Cardiac septum (tissue), 1 donor: Measurements from ENCODE around the gene TNK2. TPM values are rescaled to one million over a fixed set of nuclear protein-coding genes. Genes with fewer than 3 reads are reported as not detected.
"Not testable (repeated sequence)": the region's sequence is repeated elsewhere in the genome, so short reads cannot be mapped to it uniquely, and the experiment has no call there.

ENCODE experiments used
- DNase-seq: peaks from one replicate; pipeline ENCODE4 v3.0.0-alpha.2; 2020; ENCODE audit warnings: low spot score
- intact Hi-C: fragments of 100-400 bp; cut with DNase I; formaldehyde crosslinking; loops from one replicate; pipeline ENCODE4 v1.14.0; 2022
- total RNA-seq: library from RNA; stranded (reverse); fragmentation: NEBNext Ultra II Directional; extraction: Animal tissue kit (Norgen Biotek cat#: 25700); gene quantifications from one replicate; pipeline ENCODE4 v1.2.1, GENCODE V29; 2021
- donor health status: DM: no; HTN: no; CAD: no.

Gene TNK2
- total RNA-seq, 1 donor from 2014 or later: 48.3 TPM

DNA sequence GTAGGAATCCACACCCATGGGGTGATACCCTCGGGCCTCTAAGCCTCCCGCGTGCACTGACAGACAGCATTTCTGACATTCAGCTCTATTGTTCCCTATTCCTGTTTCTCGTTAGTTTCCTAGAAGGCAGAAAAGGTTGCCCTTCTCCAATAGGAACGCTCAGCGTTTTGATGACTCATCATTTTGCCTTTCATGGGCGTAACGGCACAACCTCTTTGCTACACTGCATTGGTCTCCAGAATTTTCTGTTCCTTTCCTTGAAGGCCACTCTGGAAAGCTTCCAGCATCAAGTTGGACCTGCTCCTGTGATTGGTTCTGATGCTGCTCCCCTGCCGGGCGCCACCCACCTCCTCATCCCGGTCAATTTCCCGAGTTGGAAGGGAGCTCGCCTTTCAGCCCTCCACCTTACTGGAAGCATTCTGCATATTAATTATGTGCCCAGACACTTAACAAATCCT is 13.0 kb upstream of the TNK2 start:
- no peak for DNase-seq
- intact Hi-C loops: no loop called here

DNA sequence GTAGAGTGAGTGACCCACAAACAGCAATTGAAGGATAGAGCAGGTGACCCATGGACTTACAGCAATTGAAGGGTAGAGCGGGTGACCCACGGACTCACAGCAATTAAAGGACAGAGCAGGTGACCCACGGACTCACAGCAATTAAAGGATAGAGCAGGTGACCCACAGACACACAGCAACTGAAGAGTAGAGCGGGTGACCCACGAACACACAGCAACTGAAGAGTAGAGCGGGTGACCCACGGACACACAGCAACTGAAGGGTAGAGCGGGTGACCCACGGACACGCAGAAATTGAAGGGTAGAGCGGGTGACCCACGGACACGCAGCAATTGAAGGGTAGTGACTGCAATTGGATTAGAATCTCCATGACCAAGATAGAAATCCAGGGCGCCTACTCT is 9.8 kb upstream of the TNK2 start:
- DNase-seq: no peak
- intact Hi-C loops: no loop called here

DNA sequence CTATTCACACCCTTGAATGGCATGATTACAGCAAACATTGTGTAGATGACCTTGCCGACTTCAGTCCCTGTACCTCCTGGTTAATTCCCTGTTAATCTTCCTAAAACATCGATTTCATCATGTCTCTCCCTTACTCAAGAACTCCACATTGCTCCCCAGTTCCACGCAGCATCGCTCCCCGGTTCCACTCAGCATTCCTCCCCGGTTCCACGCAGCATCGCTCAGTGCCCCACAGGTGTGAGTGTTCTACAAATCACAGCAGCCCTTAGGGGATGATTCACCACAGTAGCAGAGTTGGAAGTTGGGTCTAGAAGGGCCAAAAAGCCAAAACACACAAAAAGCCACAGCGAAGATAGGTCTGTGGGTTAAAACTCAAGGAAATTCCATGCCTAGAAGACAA is 8.6 kb upstream of the TNK2 start:
- no peak for DNase-seq
- intact Hi-C loops: no loop called here

GRCh38 chr3:195916291-195916690 is 7.9 kb upstream of the TNK2 start:
- intact Hi-C loops: no loop called here
- DNase-seq: no peak

GRCh38 chr3:195914648-195915473 is 6.5 kb upstream of the TNK2 start:
- peak; percentile 95 for DNase-seq
- intact Hi-C loops: loop anchor here (1.0 kb wide), 1 partner anchor 52 kb away; no protein-coding TSS in a partner anchor

GRCh38 chr3:195914146-195914545 is 5.8 kb upstream of the TNK2 start:
- intact Hi-C loops: not testable (repeated sequence)
- peak; percentile 3 for DNase-seq

DNA sequence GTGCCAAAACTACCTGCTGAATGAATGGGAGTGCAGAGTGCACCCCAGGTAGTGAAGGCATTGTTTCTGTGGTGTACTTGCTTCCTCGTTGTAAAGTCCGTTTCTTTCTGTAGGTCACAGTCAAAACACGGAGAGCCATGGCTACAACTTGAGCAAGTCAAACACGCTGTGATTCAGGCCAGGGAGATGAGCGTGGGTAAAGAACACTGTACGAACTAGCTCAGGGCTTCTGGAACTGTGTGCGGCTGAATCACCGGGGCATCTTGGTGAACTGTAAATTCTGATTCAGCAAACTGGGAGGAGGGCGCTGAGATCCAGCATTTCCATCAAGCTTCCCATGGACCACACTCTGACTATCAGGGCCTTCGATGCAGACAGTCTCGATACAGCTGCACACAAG is 5.0 kb upstream of the TNK2 start:
- DNase-seq: peak; percentile 36
- intact Hi-C loops: no loop called here

DNA sequence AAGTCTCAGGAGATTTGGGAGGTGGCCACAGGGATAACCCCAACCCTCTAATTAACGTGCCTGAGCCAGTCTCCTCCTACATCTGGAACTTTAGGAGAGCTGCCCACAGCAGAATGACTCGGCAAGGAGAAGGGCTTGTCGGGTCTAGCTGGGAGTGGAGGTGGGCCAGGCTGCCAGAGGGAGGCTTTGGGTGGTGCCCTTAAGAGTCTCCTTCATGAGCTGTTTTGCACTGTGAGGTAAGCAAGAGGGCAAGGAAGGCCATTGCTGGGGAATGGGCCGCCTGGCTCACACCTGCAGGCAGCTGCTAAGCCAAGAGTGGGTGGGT is 3.6 kb upstream of the TNK2 start:
- DNase-seq: peak; percentile 54
- intact Hi-C loops: no loop called here

DNA sequence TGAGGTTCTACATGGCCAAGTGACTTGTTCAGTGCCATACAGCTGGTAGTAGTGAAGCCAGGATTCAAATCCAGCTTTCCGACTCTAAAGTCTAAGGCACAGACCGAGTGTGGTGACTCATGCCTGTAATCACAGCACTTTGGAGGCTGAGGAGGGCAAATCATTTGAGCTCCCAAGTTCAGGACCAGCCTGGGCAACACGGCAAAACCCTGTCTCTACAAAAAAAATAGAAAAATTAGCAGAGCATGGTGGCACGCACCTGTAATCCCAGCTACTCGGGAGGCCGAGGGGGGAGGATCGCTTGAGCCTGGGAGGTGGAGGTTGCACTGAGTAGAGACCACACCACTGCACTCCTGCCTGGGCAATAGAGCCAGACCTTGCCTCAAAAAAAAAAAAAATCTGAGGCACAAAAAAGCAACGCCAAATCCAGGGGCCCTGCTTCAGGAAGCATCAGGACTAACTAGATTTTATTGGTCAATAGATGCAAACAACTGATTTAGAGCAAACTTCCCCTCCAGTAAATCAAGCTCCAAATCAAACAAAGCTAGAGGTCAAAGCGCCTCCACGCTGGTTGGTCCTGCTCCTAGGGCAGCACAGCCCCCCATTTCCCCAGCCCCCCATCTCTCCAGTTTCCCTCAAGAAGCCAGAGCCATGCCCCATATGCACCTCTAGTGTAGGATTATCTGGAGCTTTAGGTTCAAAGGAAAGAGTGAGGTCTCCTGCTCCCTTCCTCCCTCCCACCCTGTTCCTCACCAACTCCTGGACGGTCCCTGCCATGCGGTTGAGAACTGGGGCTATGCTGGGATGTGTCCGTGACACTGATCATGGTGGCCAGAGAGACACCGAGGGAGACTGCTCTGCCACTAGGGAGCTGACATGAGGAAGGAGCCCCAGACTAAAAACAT is 2.9 kb upstream of the TNK2 start:
- peak; percentile 24 for DNase-seq
- intact Hi-C loops: no loop called here

DNA sequence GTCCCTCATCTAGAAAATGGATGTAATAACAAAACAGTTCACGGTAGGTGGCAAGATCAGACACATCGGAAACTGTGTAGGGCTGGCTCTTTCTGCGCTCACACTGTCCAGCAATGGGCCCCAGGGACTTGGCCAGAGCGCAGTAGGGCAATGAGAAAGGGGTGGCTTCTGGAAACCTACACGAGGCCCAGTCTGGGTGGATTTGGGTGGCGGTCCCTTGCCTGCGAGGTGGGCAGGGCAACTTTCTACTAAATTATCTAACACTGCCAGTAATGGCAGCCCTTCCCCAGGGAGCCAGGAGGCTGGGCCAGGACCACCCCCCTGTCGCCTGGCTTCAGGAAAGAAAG is 2.1 kb upstream of the TNK2 start:
- intact Hi-C loops: no loop called here
- DNase-seq: peak; percentile 50

DNA sequence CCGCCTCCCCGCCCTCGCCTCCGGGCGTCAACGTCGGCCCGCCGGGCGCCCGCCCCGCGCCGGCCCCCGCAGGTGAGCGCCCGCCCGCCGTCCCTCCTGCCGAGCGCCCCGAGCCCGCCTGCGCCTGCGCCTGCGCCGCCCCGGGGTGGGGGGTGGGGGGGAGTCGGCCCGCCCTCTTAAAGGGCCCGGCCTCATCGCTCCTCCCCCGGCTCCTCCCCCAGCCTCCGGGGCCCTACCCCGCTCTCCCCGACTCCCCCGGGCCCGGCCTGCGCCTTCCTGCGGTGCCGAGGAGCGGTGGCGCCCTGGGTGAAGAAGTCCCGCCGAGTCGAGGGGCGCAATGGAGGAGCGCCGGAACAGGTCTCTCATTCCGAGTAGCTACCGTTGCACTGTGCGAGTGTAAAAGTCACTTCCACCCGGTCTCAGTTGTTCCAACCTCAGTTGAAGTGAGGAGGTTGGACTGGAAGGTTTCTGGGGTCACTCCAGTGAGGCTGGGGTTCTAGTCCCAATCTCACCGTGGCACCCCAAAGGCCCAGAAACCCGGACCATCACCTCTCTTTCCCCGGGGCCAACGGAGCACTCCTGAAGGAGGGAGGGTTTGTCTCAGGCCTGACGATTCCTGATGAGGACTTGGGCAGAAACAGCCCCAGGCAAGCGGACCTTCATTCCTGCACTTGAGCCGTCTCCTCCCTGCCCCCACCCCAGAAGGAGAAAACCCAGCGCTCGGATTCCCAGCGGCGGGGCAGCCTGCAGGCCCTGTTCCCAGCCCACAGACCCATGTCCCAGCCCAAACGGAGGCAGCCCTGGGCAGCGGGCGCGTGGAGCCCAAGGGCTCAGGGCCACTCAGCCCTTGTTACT is 1.5 kb upstream of the TNK2 start:
- DNase-seq: peak; percentile 94
- intact Hi-C loops: loop anchor here (2.0 kb wide), 1 partner anchor 15 kb away; no protein-coding TSS in a partner anchor

DNA sequence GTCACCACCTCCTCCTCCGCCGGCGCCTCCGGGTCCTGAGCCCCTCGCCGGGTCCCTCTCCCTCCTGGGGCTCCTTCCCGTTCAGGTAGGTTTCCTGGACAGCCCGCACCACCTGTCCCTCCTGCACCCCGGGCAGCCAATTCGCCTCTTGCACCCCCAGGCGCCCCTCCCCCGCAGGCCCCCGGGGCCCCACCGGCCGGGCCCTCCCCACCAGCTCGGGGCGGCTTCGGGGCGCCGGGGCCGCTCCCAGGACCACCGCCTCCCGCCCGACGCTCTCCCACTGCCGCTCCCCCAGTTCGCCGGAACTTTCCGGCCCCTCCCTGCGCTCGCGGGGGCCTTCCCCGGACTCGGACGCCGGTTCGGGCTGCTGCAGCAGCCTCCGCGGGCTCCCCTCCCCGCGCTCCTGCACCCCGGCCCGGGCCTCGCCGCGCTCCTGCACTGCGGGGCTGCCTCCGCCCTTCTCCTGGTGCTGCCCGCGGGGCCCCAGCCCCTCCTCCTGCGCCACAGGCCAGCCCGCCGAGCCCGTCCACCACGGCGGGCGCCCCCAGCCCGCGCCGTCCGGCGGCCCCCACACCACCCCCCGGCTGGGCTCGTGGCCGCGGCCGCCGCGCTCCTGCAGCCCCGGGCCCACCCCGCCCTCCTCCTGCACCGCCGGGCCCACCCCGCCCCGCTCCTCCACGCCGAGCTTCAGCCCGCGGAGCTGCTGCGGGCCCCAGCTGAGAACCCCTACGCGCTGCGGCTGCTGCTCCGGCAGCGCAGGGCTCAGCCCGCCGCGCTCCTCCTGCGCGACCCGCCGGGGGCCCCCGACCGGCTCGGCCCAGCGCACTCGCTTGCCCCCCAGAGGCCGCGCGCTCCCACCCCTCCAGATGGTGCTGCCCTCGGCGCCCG is 587 bp upstream of the TNK2 start:
- DNase-seq: peak; percentile 77
- intact Hi-C loops: loop anchor here (2.0 kb wide), 1 partner anchor 14 kb away; no protein-coding TSS in a partner anchor

DNA sequence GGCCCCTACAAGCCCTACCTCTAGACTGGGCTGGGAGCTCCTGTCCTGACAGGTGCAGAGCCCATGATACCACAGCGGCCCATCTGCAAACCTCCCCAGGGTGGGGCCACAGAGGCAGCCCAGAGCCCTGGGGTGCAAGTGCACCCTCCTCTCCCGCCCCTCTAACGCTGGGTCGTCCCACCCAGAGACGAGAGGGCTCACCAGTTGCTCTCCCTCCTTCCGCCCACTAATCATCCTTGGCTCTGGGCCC is 742 bp downstream of the TNK2 start:
- DNase-seq: no peak
- intact Hi-C loops: no loop called here

DNA sequence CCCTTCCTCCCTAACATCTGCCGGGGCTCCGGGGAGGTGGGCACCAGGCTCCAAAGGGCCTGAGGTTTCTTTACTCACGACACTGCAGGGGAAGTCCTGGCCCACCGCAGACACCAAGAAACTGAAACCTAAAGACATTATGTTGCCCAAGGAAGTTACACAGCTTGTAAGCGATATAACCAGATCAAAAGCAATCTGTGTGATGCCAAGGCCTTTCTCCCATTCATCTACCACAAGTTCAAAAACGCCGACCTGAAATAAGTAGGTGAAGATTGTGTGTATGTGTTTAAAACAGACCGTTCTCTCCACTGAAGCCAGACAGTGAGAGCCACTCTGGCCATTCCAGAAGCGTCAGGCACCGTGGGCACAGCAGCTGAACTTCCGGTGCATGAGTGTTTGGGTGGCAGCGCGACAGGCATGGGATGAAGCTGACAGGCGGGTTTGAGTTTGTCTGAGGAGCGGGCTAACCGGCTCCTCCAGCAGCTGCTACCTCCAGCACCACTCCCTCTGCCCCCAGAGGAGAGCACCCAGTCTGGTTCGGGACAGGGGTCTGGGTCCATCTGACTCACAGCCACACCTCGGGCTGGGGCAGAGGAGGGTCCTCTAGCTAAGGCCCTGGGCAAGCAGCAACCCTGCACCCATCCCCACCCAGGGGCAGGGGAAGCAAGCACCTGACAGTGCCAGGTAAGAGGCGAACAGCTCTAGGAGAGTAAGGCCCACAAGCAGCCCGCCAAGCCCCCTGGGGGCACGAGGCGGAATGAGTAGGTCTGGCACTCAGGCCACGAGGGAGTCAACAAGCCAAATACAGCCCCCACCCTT is 1.3 kb downstream of the TNK2 start:
- intact Hi-C loops: no loop called here
- no peak for DNase-seq

DNA sequence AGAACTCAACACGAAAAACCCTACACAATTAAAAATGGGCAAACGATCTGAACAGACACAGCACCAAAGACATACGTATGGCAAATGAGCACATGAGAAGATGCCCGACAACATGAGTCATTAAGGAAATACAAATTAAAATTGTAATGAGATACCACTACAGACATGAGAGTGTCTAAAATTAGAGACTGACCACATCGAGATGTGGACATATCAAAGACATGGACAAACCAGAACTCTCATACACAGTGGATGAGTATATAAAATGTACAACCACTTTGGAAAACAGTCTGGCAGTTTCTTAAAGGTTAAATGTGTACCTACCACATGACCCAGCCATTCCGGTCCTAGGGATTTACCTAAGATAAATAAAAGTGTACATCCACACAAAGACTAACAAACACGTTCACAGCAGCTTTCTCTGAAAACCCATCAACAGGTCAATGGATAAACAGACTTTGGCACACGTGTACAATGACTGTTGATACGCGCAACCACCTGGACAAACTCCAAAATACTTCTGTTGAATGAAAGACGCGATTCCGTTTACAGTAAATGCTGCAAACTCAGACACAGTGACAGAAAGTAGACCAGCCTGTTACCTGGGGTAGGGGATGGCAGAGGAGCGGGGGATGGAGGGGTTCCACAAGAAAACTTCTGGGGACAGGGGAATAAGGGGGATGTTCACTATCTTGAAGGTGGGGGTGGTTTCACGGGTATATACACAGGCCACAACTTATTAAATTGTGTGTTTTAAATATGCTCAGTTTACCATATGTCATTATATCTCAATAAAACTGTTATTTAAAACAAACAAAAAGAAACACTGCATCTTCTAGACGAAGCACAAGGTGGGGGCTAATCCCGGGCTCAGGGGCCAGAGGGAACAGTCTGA is 2.1 kb downstream of the TNK2 start:
- DNase-seq: no peak
- intact Hi-C loops: no loop called here

DNA sequence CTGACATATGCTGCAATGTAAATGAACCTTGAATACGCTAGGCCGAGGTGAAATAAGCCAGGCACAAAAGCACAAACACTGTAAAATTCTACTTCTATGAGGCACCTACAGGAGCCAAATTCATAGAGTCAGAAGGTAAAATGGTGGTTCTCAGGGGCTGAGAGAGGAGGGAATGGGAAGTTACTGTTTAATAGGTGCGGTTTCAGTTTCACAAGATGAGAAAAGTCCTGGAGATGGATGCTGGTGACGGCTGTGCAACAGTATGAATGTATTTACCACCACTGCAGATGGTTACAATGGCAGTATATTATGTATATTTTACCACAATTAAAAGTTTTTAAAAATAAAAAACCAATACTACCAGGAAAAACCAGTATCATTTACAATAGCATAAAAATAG is 4.0 kb downstream of the TNK2 start:
- DNase-seq: no peak
- intact Hi-C loops: no loop called here

- intact Hi-C loops: no loop called here
- no peak for DNase-seq
Measured at GRCh38 chr3:195903950-195904290, 4.4 kb downstream of the TNK2 start.
